ENCODE data around the gene GP1BA. TPM values are rescaled to one million over a fixed set of nuclear protein-coding genes. Genes with fewer than 3 reads are reported as not detected.

Gene GP1BA
- polyA plus RNA-seq, 1 donor (not counting 4 experiments of a cell fraction or from before 2014, with no cell fraction given): not detected

DNA sequence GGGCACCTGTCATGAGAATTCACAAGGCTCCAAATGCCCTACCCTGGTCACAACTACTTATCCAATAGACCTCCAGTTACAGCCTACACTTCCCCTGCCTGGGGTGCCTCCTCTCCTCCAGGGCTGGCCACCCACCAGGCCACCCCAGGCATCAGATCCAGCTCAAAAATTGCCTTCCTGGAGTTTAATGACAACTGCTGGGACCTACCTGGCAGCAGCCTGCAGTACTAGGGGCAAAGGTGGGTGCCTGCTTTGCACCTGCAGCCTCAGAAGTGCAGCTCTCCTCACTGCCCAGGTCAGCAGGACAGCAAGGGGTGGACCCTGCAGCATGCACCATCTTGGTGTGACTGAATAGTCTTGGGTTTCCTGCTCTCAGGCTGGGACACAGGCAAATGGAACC lies 3.6 kb downstream of the GP1BA start:
- Histone ChIP-seq H3K79me2 (ENCODE audit: control insufficient read depth, insufficient read depth, low read length) (peaks cover 21% of the 10 kb centered on the region), H3K27me3 (ENCODE audit: control insufficient read depth, extremely low read depth, insufficient read depth, low read length) (no peaks in the 10 kb centered on the region), H3K4me2 (ENCODE audit: control insufficient read depth, extremely low read depth, insufficient read depth, low read depth, low read length) (no peak overlapping the region), H2AFZ (ENCODE audit: control insufficient read depth, low read length) (no peak overlapping the region), H3K9me3 (ENCODE audit: control insufficient read depth, low read depth, low read length) (no peaks in the 10 kb centered on the region), H3K9me1 (ENCODE audit: control insufficient read depth, extremely low read depth, insufficient read depth, low read length) (no peaks in the 10 kb centered on the region), H3K36me3 (ENCODE audit: control insufficient read depth in 2 of 2, extremely low read depth in 1 of 2, insufficient read depth in 2 of 2, low read length in 2 of 2) (peaks cover 10 to 19% of the 10 kb centered on the region in 2 experiments), H3K4me1 (ENCODE audit: control insufficient read depth, extremely low read depth, insufficient read depth, low read length) (peaks cover 13% of the 10 kb centered on the region), H3K4me3 (ENCODE audit: control insufficient read depth in 2 of 3, extremely low read depth in 1 of 3, insufficient read depth in 2 of 3, low read depth in 1 of 3, low read length in 3 of 3) (no peak overlapping the region), H4K20me1 (ENCODE audit: control insufficient read depth, extremely low read depth, insufficient read depth, low read length) (no peaks in the 10 kb centered on the region), H3K27ac (ENCODE audit: control insufficient read depth, insufficient read depth, low read length) (no peak overlapping the region), H3K9ac (ENCODE audit: control insufficient read depth, extremely low read depth, insufficient read depth, low read length) (no peak overlapping the region)
- DNase-seq (ENCODE audit: low read depth, low spot score) (no peak), FAIRE-seq (no peak)
- no peak for TF ChIP-seq EZH2 (IDR thresholded peaks at IDR 0.05; ENCODE audit: low read length)
- TF ChIP-seq, protein P1, sequence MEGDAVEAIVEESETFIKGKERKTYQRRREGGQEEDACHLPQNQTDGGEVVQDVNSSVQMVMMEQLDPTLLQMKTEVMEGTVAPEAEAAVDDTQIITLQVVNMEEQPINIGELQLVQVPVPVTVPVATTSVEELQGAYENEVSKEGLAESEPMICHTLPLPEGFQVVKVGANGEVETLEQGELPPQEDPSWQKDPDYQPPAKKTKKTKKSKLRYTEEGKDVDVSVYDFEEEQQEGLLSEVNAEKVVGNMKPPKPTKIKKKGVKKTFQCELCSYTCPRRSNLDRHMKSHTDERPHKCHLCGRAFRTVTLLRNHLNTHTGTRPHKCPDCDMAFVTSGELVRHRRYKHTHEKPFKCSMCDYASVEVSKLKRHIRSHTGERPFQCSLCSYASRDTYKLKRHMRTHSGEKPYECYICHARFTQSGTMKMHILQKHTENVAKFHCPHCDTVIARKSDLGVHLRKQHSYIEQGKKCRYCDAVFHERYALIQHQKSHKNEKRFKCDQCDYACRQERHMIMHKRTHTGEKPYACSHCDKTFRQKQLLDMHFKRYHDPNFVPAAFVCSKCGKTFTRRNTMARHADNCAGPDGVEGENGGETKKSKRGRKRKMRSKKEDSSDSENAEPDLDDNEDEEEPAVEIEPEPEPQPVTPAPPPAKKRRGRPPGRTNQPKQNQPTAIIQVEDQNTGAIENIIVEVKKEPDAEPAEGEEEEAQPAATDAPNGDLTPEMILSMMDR (optimal IDR thresholded peaks at IDR 0.05 in 1 of 3, IDR thresholded peaks at IDR 0.05 in 1 of 3, conservative IDR thresholded peaks at IDR 0.05 in 1 of 3; ENCODE audit: extremely low read depth in 1 of 3, insufficient read depth in 2 of 3, low read length in 3 of 3): no peak
- dilution Hi-C loops (cut with MboI; ENCODE audit: extremely low pct_ligation_motif_present, low sequenced_read_pairs): no loop called here

DNA sequence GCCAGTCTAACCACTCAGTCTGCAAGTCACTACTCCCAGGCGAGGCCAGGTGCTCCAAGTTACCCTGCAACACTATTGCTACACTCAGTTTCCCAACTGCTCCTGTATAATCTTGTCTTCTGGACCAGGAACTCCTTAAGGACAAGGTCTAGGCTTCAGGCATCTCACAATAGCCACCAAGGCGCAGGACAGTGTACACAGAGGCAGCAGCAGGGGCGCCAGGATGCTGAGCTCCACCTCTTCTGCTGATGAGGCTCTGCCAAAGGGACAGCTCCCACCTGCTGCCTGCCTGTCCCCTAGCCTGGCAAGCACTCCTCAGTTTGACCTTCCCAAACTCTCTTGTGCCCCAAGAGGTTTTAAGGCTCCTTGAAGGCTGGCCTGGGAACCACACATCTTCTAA lies 4.4 kb downstream of the GP1BA start:
- Histone ChIP-seq H3K79me2 (ENCODE audit: control insufficient read depth, insufficient read depth, low read length) (peaks cover 28% of the 10 kb centered on the region), H3K27ac (ENCODE audit: control insufficient read depth, insufficient read depth, low read length) (no peak overlapping the region), H3K4me1 (ENCODE audit: control insufficient read depth, extremely low read depth, insufficient read depth, low read length) (peaks cover 16% of the 10 kb centered on the region), H3K9me3 (ENCODE audit: control insufficient read depth, low read depth, low read length) (no peaks in the 10 kb centered on the region), H2AFZ (ENCODE audit: control insufficient read depth, low read length) (no peak overlapping the region), H3K27me3 (ENCODE audit: control insufficient read depth, extremely low read depth, insufficient read depth, low read length) (no peaks in the 10 kb centered on the region), H3K36me3 (ENCODE audit: control insufficient read depth in 2 of 2, extremely low read depth in 1 of 2, insufficient read depth in 2 of 2, low read length in 2 of 2) (peaks cover 10 to 19% of the 10 kb centered on the region in 2 experiments), H3K4me3 (ENCODE audit: control insufficient read depth in 2 of 3, extremely low read depth in 1 of 3, insufficient read depth in 2 of 3, low read depth in 1 of 3, low read length in 3 of 3) (no peak overlapping the region), H4K20me1 (ENCODE audit: control insufficient read depth, extremely low read depth, insufficient read depth, low read length) (no peaks in the 10 kb centered on the region), H3K9ac (ENCODE audit: control insufficient read depth, extremely low read depth, insufficient read depth, low read length) (no peak overlapping the region), H3K9me1 (ENCODE audit: control insufficient read depth, extremely low read depth, insufficient read depth, low read length) (no peaks in the 10 kb centered on the region), H3K4me2 (ENCODE audit: control insufficient read depth, extremely low read depth, insufficient read depth, low read depth, low read length) (no peak overlapping the region)
- TF ChIP-seq EZH2 (IDR thresholded peaks at IDR 0.05; ENCODE audit: low read length): no peak
- TF ChIP-seq, protein P1 (optimal IDR thresholded peaks at IDR 0.05 in 1 of 3, IDR thresholded peaks at IDR 0.05 in 1 of 3, conservative IDR thresholded peaks at IDR 0.05 in 1 of 3; ENCODE audit: extremely low read depth in 1 of 3, insufficient read depth in 2 of 3, low read length in 3 of 3): no peak
- DNase-seq (ENCODE audit: low read depth, low spot score): no peak
- FAIRE-seq: no peak
- dilution Hi-C loops (cut with MboI; ENCODE audit: extremely low pct_ligation_motif_present, low sequenced_read_pairs): no loop called here
